Activated naive CD8-positive, alpha-beta T cell treated with anti-CD3 and anti-CD28 coated beads, Interleukin-2, amount 10 ng/mL, durations not matched to agents 7 days and 5 days (primary cell): Measurements from ENCODE around the gene LMNA. TPM values are rescaled to one million over a fixed set of nuclear protein-coding genes. Genes with fewer than 3 reads are reported as not detected.

Experiments
- ATAC-seq: fragments of 150-1000 bp; cut with Tn5 transposase; one replicate; pipeline ENCODE4 v1.10.0; 2021; ENCODE audit warnings: low read depth, moderate library complexity
- POLR2A ChIA-PET: fragments of 350-600 bp; sonication (Branson Sonifier 250); formaldehyde crosslinking; loops from one replicate; lab custom pipeline; 2021; ENCODE audit warnings: antibody characterized with exemption; lab: Charles Lee
- DNase-seq: peaks from one replicate; pipeline ENCODE4 v3.0.0; 2021
- H3K27ac Mint-ChIP-seq: one replicate; pipeline ENCODE4 v1.8.0; 2022; ENCODE audit warnings: mild to moderate bottlenecking, mixed read lengths
- H3K27me3 Mint-ChIP-seq: one replicate; pipeline ENCODE4 v1.8.0; 2022; ENCODE audit warnings: mild to moderate bottlenecking, moderate library complexity, mixed read lengths
- H3K36me3 Mint-ChIP-seq: one replicate; pipeline ENCODE4 v1.8.0; 2021; ENCODE audit warnings: mild to moderate bottlenecking, mixed read lengths
- H3K4me1 Mint-ChIP-seq: one replicate; pipeline ENCODE4 v1.8.0; 2021; ENCODE audit warnings: mixed read lengths
- H3K4me3 Mint-ChIP-seq: one replicate; pipeline ENCODE4 v1.8.0; 2022; ENCODE audit warnings: mild to moderate bottlenecking, moderate library complexity, mixed read lengths
- H3K9me3 Mint-ChIP-seq: one replicate; pipeline ENCODE4 v1.8.0; 2021; ENCODE audit warnings: mixed read lengths
- total RNA-seq, 2 experiments: library from RNA; stranded (reverse); gene quantifications; one replicate each; pipeline ENCODE4 v1.2.3, GENCODE V29; 2021

Gene LMNA
- total RNA-seq, 2 experiments from 2014 or later: 11.7 to 13.0 TPM

DNA sequence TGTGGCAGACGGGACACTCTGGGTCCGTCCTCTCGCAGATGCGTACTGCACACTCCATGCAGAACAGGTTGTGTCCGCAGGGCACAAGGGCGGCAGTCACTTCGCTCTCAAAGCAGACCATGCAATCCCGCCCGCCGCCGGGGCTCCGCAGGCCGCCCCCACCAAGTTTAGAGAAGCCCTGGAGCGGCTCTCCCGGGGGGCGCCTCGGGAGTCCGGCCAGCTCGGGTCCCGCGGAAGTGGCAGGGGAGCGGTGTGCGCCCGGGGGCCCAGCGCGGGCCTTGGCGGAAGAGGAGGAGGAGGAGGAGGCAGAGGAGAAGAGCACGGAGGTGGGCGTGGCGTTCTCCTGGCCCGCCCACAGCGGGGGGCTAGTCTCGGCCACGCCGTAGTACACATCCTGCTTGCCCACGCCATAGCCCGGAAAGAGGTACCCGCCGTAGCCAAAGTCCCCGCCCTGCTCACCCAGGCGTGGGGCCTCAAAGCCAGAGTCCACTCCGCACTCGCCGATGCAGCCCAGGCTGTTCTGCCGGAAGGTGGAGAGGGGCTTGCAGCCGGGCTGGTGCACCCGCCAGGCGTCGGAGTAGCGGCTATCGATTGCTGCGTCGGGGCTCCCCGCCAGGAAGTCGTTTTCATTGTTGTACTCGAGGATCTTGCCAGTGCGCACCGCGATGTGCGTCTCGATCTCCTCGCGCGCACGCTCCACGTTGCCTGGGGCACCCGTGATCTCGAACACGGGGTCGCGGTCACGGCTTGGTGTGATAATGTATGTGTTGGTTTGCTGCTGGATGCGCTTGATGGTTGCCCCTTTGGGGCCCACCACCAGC is 37.7 kb upstream of the LMNA start:
- DNase-seq (no peak), ATAC-seq (no peak)
- no peaks in the 10 kb centered on the region for H3K36me3 Mint-ChIP-seq
- no peaks in the 10 kb centered on the region for H3K4me1 Mint-ChIP-seq
- peaks cover 36% of the 10 kb centered on the region for H3K27me3 Mint-ChIP-seq
- H3K27ac Mint-ChIP-seq: no peak overlapping the region
- H3K4me3 Mint-ChIP-seq: no peak overlapping the region
- H3K9me3 Mint-ChIP-seq: no peaks in the 10 kb centered on the region
- POLR2A ChIA-PET: no interaction called here

DNA sequence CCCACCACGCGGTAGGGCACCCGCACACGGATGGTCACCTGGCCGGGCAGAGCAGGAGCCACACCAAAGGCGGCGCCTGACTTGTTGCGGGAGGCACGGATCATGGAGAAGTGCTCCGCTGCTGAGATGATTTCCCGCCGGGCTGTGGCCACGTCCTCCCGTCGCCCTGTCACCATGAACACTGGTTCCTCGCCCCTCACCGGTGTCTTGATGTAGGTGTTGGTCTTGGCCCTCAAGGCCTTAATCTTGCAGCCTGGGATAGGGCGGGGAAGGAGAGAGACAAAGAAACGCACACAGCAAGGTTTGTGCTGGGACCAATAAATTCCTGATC is 37.1 kb upstream of the LMNA start:
- Mint-ChIP-seq H3K9me3 (no peaks in the 10 kb centered on the region), H3K4me3 (no peak overlapping the region), H3K27me3 (peaks cover 37% of the 10 kb centered on the region), H3K36me3 (no peaks in the 10 kb centered on the region), H3K4me1 (no peaks in the 10 kb centered on the region), H3K27ac (no peak overlapping the region)
- no peak for ATAC-seq
- POLR2A ChIA-PET: no interaction called here
- DNase-seq: no peak

DNA sequence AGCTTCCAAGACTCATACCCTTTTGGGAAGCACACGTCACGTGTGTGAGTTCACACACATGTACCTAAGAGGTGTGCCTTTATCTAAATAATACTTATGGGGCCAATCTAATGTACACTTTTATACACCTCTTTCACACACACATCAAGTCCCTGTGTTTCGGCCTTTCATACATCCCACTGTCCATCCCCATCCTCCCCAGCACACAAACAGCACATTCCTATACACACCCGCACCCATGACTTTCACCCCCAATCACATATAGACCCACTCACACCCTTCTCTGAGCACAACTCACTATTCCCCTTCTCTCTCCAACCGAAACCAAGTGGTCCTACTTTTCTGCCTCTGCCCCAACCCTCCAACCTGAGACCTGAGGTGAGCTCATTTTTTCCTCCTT is 35.8 kb upstream of the LMNA start:
- Mint-ChIP-seq H3K4me1 (peaks cover 4% of the 10 kb centered on the region), H3K4me3 (no peak overlapping the region), H3K27me3 (peaks cover 42% of the 10 kb centered on the region), H3K27ac (no peak overlapping the region), H3K9me3 (no peaks in the 10 kb centered on the region), H3K36me3 (no peaks in the 10 kb centered on the region)
- POLR2A ChIA-PET: no interaction called here
- ATAC-seq (no peak), DNase-seq (no peak)

DNA sequence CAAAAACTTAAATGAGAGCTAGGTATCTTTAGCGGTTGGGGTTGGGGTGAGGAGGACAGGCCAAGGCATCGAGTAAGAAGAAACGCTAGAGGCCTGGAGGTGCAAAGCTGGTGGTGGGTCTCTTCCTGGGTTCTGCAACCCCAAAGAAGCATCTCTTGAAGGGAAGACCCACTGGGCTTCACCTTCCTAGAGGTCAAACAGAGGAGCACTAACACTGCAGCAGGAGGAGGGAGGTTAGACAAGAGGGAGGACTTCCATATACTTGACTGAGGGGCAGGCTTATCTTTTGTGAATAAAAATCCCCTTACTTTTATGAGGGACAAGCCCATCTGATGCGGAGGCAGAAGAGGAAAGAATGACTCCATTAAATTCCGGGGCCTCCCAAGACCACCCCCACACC is 34.7 kb upstream of the LMNA start:
- Mint-ChIP-seq H3K9me3 (no peaks in the 10 kb centered on the region), H3K4me3 (no peak overlapping the region), H3K27me3 (peaks cover 52% of the 10 kb centered on the region), H3K27ac (no peak overlapping the region), H3K4me1 (peaks cover 4% of the 10 kb centered on the region), H3K36me3 (no peaks in the 10 kb centered on the region)
- no peak for DNase-seq
- POLR2A ChIA-PET: no interaction called here
- no peak for ATAC-seq

DNA sequence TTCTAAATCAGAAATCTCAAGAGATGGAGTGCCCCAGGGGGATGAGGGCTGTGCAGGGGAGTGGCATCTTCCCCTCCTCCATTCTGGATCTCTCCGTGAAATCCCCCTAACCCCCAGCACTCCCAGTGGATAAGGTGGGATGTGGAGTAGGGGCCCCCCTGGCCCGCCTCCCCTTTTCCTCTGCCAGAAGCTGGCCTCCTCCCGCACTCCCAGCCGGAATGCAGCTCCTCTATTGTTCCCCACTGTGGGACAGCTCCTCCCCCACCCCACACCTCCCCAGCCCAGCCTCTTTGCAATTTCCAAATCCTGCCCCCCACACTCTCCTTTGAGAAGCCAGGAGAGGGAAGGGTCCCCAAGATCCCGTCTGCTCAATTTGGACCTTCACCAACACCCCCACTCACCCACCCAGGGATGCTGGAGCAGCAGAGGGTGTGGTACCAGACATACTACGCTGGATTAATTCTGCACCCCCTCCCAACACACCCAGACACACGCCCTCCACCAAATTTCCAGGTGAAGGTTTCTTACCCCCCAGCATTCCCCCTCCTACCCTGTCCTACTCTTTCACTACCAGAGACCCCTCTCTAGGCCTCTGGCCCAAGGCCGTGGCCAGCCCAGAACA is 34.2 kb upstream of the LMNA start:
- no peak overlapping the region for H3K4me3 Mint-ChIP-seq
- no peaks in the 10 kb centered on the region for H3K36me3 Mint-ChIP-seq
- no peaks in the 10 kb centered on the region for H3K9me3 Mint-ChIP-seq
- POLR2A ChIA-PET: no interaction called here
- H3K27me3 Mint-ChIP-seq: peaks cover 58% of the 10 kb centered on the region
- ATAC-seq (no peak), DNase-seq (no peak)
- peaks cover 4% of the 10 kb centered on the region for H3K4me1 Mint-ChIP-seq
- no peak overlapping the region for H3K27ac Mint-ChIP-seq

DNA sequence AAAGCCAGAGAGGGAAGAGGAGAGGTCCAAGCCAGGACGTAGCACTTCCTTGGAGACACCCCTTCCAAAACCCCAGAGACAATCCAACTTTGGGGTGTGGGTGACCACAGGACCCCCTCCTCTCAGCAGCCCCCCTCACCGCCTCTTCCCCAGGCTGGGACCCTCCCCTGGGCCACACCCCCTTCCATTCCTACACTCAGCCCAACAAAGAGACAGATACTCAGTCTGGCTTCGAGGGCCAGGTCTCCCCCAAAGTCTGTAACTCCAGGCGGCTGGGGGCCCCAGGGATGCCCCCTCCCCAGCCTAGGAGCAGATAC is 33.7 kb upstream of the LMNA start:
- ATAC-seq: no peak
- no peak for DNase-seq
- no peaks in the 10 kb centered on the region for H3K9me3 Mint-ChIP-seq
- H3K4me3 Mint-ChIP-seq: peak overlapping the region; percentile 47
- no peaks in the 10 kb centered on the region for H3K36me3 Mint-ChIP-seq
- peaks cover 4% of the 10 kb centered on the region for H3K4me1 Mint-ChIP-seq
- H3K27ac Mint-ChIP-seq: no peak overlapping the region
- H3K27me3 Mint-ChIP-seq: peaks cover 62% of the 10 kb centered on the region
- POLR2A ChIA-PET: no interaction called here

DNA sequence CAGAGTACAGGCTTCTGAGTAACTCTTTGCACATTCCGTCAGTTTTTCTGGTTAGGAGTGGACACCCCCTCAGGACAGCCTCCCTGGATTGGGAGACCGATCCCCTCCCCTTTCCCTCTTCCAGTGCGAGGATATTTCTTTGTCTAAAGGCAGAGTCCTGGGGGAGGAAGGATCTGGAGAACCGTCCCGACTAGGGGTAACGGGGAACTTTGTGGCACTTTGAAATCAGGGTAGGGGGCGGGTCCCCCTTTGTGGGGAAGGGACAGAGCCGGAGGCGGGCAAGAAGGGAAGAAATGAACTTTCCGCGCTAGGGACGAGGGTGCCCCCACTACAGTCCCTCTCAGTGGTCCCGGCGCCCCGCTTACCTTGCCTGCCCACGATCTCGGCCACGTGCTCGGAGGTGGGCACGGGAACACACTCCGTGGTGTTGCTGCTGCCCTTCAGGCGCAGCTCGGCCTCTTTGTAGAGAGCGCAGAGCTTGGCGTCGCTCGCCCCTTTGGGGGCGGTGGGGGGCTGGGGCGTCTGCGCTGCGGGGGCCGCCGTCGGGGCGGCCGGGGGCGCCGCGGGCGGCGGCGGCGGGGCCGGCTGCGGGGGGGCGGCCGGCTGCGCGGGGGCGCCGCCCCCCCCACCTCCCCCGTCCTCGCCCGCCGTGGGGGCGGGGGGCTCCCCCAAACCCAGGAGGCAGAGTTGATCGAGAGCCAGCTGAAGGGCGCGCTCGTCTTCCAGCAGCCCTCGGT is 33.2 kb upstream of the LMNA start:
- Mint-ChIP-seq H3K4me1 (peaks cover 4% of the 10 kb centered on the region), H3K9me3 (no peaks in the 10 kb centered on the region), H3K27me3 (peaks cover 67% of the 10 kb centered on the region), H3K27ac (no peak overlapping the region), H3K4me3 (peak overlapping the region; percentile 84), H3K36me3 (no peaks in the 10 kb centered on the region)
- DNase-seq (no peak), ATAC-seq (no peak)
- POLR2A ChIA-PET: interaction anchor here (1.1 kb wide), 1 partner anchor 131 kb away, joined by 3 read pairs; the partner anchor contains the start of gene PMF1

DNA sequence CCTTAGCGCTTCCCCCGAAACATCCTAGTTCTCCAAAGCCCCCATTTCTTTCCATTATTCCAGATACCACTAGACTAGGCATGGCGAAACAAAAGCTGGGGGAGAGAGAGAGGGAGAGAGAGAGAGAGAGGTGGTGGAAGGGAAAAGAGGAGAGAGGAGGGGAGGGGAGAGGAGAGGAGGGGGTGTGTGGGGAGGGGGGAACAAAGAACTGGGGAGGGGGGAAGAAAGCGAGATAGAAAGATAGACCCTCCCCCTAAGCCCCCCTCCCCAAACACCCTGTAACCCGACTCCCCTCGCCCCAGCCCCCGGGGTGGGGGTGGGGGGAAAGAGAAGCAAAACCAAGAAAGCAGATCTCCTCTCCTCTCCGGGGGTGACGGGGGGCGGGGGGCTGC is 32.6 kb upstream of the LMNA start:
- DNase-seq (no peak), ATAC-seq (no peak)
- peaks cover 72% of the 10 kb centered on the region for H3K27me3 Mint-ChIP-seq
- H3K4me3 Mint-ChIP-seq: peak overlapping the region; percentile 84
- no peaks in the 10 kb centered on the region for H3K9me3 Mint-ChIP-seq
- POLR2A ChIA-PET: interaction anchor here (1.1 kb wide), 1 partner anchor 131 kb away, joined by 3 read pairs; the partner anchor contains the start of gene PMF1
- H3K36me3 Mint-ChIP-seq: no peaks in the 10 kb centered on the region
- H3K4me1 Mint-ChIP-seq: peaks cover 4% of the 10 kb centered on the region
- H3K27ac Mint-ChIP-seq: no peak overlapping the region

DNA sequence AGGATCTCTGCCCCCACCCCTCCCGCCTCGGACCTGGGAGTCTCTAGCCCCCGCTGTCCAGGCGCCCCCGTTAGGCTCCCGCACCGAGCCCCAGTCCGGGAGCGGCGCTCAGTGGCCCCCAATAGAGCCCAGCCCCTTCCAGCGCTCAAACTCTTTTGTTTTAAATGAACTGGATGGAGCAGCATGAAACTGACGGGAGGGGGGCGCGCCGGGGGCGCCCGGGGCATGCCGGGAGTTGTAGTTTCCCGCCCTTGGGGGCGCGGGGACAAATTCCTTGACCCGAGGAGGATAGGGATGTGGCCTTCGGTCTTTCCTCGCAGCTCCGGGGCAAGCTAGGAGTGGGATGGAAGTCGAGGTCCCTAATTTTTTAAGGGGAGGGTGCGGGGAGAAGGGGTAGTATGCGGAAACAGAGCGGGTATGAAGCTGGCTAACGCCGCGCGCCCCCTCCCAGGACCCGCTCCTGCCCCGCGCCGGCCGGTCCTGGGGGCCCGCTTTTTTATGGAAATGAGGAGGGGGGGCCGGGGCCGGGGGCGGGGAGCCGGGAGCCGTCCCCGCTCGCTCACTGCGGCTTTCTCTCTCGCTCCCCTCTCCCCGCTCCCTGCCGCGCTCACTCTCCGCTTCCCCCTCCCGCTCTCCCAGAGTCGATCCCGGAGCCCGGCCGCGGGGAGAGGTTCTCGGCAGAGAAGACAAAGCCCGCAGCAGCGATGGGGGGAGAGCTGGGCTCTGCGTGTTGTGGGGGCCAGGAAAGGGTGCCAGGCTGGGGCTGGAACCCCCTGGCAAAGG is 32.0 kb upstream of the LMNA start, which contains the start of gene MEX3A:
Gene MEX3A (minus strand): TSS at position 157 of the 783 bp plus-strand sequence. CDS start 467 bp downstream, outside the sequence.
- POLR2A ChIA-PET: interaction anchor here (1.1 kb wide), 2 partner anchors 22 to 130 kb away, joined by 3 read pairs; partner anchors contain the start of gene PMF1
- ATAC-seq: peak; percentile 77
- no peak within 1 kb of the TSS for H3K27ac Mint-ChIP-seq

DNA sequence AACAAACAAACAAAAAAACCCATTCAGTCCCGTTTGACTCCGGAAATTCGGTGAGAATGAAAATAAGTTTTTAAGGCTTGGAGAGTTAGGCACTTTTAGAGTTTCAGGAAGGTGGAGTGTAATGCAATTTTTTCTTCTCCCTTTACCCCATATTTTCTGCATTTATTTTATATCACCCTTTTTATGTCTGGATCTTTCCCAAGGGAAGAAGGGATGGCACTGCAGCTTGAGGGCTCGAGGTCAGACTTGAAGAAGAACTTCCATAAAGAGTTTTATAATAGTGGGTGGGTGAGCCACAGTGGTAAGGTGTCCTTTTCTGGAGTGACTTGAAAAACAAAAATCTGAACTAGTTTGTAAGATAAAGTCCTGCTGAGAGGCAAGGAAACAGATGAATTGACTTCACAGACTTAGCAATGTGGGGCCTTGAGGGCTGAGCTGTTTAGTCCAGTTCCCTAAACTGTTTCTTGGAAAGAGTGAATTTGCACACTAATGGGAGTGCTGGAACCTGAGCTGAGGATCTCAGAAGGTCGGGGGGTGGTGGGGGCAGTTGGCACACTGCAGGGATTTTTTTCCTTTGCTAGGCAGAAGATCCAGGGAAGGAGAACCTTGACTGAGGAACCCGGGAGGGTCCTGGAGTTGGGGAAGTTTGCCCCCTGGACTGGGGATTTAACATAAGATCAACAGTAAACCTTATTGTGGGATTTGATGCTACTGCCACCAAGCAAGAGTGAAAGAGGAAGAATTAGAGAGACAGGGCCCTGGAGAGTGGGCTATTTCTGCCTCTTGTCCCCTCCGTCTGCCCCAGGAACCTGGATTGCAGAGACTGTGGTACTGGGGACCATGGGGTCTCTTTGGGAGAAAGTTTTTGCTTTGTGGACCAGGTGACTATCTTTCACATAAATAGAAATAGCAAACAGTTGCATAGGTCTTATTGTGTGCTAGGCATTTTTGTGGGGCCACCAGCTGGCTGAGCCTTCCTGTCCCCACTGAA is 30.4 kb upstream of the LMNA start:
- Mint-ChIP-seq H3K36me3 (no peaks in the 10 kb centered on the region), H3K27ac (no peak overlapping the region), H3K27me3 (peaks cover 73% of the 10 kb centered on the region), H3K4me1 (peaks cover 4% of the 10 kb centered on the region), H3K4me3 (peak overlapping the region; percentile 58), H3K9me3 (no peaks in the 10 kb centered on the region)
- POLR2A ChIA-PET: interaction anchor here (1.1 kb wide), 1 partner anchor 21 kb away, joined by 3 read pairs; no protein-coding TSS in a partner anchor
- DNase-seq (no peak), ATAC-seq (no peak)

More for the DNA sequence above, 32.0 kb upstream of the LMNA start, which contains the start of gene MEX3A:
- Mint-ChIP-seq H3K9me3 (no peaks in the 10 kb centered on the region), H3K4me3 (peak within 1 kb of the TSS; percentile 84), H3K27me3 (peaks cover 77% of the 10 kb centered on the region), H3K36me3 (no peaks in the 10 kb centered on the region), H3K4me1 (peaks cover 4% of the 10 kb centered on the region)
- DNase-seq: peak; percentile 73

DNA sequence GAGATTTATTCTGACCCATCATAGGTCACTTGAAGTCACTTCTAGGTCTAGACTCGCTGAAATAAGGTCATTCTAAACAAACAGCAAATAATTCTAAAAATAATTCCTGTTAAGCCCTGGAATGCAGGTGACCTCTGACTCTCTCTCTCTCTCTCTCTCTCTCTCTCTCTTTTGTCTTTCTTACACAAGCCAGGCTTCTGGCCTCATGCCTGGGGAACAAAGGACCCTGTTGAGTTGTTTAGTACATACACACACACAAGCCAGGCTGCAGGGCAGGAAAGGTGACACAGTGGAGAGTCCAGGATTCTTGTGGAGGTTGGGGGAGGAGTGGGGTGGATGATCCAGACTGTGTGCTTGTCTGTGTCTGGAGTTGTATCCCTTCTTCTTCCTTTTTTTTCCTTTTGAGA is 28.3 kb upstream of the LMNA start:
- Mint-ChIP-seq H3K4me1 (peaks cover 5% of the 10 kb centered on the region), H3K27ac (no peak overlapping the region), H3K36me3 (no peaks in the 10 kb centered on the region), H3K9me3 (no peaks in the 10 kb centered on the region), H3K27me3 (peaks cover 65% of the 10 kb centered on the region), H3K4me3 (no peak overlapping the region)
- ATAC-seq (no peak), DNase-seq (no peak)
- POLR2A ChIA-PET: no interaction called here

DNA sequence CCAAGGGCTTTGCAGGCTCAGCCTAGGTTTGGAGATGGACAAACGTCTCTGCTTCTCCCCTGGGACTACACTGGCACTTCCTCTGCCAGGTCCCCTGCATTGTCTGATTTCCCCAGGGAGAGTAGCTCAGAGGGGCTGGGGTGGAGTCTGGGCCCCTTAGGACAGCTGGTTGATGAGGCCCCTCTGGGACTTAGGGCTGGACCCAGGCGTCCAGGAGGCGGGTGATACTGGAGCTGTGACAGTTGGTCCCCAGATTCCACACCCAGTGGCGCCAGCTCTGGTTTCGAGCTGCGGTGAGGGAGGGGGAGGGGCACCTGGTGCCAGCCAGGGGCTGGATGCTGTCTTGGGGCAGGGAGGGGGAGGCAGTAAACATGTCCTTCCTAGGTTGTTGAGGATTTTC is 24.8 kb upstream of the LMNA start:
- no peak overlapping the region for H3K27ac Mint-ChIP-seq
- ATAC-seq (no peak), DNase-seq (no peak)
- H3K9me3 Mint-ChIP-seq: no peaks in the 10 kb centered on the region
- H3K27me3 Mint-ChIP-seq: peaks cover 60% of the 10 kb centered on the region
- H3K36me3 Mint-ChIP-seq: no peaks in the 10 kb centered on the region
- POLR2A ChIA-PET: no interaction called here
- peaks cover 1% of the 10 kb centered on the region for H3K4me1 Mint-ChIP-seq
- no peak overlapping the region for H3K4me3 Mint-ChIP-seq
